Fibroblast of pulmonary artery (primary cell): ENCODE results near the gene EPDR1.
A peak's percentile ranks its signal among the peaks of the same experiment; 100 is the strongest.

Experiments used
- DNase-seq: peaks from one replicate; pipeline ENCODE4 v3.0.0-alpha.2; 2010; ENCODE audit warnings: low read depth
- H3K4me3 ChIP-seq: replicated peaks from 2 replicates; pipeline ENCODE4 v1.5.1; 2011; ENCODE audit warnings: low read depth, mild to moderate bottlenecking, control low read depth, low read length, moderate library complexity
- TF ChIP-seq, protein P1 (sequence below): IDR thresholded peaks from 2 replicates; pipeline ENCODE4 v1.5.1; 2011; ENCODE audit warnings: mild to moderate bottlenecking, control low read depth, low read length, inconsistent platforms; ENCODE audit errors: missing control alignments

The EPDR1 gene

DNA sequence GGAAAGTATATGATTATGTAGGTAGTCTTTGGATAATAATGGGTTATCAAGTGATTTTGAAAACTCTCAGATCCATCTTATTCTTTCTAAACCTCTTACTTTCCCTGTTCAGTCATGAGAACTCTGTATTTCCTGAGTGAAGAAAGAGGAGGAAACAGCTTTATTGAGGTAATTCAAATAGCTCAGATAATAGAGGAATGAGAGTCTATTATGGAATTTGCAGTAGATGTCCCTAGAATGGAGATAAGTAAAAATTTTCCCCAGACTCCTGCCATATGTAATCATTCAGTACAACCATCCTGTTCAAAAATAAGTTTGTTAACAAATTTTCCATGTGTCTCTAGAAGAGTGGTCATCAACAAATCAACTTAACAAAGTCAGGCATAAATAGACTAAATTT lies 36.4 kb downstream of the EPDR1 start:
- TF ChIP-seq, protein P1, sequence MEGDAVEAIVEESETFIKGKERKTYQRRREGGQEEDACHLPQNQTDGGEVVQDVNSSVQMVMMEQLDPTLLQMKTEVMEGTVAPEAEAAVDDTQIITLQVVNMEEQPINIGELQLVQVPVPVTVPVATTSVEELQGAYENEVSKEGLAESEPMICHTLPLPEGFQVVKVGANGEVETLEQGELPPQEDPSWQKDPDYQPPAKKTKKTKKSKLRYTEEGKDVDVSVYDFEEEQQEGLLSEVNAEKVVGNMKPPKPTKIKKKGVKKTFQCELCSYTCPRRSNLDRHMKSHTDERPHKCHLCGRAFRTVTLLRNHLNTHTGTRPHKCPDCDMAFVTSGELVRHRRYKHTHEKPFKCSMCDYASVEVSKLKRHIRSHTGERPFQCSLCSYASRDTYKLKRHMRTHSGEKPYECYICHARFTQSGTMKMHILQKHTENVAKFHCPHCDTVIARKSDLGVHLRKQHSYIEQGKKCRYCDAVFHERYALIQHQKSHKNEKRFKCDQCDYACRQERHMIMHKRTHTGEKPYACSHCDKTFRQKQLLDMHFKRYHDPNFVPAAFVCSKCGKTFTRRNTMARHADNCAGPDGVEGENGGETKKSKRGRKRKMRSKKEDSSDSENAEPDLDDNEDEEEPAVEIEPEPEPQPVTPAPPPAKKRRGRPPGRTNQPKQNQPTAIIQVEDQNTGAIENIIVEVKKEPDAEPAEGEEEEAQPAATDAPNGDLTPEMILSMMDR: no peak
- peak; percentile 58 for DNase-seq
- no peak overlapping the region for H3K4me3 ChIP-seq

DNA sequence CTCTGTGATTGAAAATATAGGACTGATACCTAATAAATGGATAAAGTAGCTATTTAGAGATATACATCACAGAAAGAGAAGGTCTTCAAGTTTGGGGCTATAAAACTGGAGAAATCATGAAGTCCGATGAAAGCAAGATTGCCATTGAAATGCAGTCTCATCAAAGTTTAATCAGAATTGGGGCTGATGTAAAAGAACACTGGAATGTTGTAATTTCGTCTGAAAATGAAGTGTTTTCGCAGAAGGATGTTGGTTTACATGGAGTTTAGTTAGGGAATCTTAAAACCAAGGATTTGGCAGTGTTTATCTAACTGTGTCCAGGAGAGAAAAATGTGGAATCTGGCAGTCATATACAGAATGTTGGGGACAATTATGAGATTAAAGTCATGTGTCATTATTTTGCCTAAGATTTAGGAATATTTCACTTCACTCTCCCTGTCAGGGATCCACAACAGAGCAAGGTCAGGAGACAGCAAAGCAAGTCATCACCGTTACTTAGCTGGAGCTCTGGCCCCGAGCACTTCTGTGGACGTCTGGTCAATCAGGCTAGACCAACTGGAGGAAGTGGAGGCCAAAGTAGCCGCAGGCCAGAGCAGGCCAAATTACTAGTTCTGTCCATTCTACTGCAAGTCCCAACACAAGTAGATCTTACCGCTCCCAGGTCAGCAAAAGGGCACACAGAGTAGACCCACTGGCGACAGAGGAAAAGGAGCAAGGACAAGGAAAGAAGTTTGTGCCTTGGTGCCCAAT lies 37.0 kb downstream of the EPDR1 start:
- no peak overlapping the region for H3K4me3 ChIP-seq

DNA sequence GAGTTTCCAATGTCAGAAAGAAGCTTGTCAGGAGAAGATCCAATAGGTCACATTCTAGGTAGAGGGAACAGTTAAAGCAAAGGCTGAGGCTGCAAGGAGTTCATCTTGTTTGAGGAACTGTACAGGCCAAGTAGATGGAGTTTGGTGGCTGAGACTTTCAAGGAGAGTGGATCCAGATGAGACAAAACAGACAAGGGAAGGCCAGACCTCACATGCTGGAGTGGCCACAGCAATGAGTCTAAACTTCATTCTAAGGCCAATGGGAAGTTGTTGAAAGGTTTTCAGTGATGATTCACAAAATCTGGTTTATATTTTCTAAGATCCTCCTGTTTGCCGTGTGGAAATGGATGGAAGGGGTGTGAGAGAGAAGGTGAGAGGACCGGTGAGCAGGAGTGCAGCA lies 40.0 kb downstream of the EPDR1 start:
- TF ChIP-seq, protein P1: no peak
- DNase-seq: no peak
- no peak overlapping the region for H3K4me3 ChIP-seq

More for the DNA sequence above, 37.0 kb downstream of the EPDR1 start:
- TF ChIP-seq, protein P1: no peak
- no peak for DNase-seq

DNA sequence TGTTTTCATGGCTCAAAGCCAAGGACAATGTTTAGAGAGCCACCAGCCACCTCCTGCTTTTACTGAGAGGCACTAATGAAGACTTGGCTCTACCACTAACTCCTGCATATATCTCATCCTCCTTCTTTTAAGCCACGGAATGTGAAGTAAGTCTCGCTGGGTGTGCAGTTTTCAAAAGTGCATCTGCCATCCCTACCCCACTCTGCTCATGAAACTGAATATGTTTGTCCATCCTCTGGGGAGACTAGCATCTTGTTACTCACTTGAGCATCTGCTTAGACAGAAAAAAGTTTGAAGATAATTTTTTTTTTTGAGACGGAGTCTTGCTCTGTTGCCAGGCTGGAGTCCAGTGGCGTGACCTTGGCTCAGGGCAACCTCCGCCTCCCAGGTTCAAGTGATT lies 40.8 kb downstream of the EPDR1 start:
- TF ChIP-seq, protein P1: no peak
- no peak overlapping the region for H3K4me3 ChIP-seq
- DNase-seq: no peak

DNA sequence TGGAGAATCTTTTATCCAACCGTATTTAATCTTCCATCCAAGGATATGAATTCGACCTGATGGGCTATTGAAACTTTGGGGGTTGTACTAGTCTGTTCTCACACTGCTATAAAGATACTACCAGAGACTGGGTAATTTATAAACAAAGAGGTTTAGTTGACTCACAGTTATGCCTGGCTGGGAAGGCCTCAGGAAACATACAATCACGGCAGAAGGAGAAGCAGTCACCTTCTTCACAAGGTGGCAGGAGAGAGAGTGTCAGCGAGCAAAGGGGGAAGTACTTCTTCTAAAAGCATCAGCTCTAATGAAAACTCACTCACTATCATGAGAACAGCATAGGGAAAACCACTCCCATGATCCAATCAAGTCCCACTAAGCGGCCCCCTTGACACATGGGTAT lies 43.8 kb downstream of the EPDR1 start:
- TF ChIP-seq, protein P1: no peak
- no peak overlapping the region for H3K4me3 ChIP-seq
- no peak for DNase-seq

DNA sequence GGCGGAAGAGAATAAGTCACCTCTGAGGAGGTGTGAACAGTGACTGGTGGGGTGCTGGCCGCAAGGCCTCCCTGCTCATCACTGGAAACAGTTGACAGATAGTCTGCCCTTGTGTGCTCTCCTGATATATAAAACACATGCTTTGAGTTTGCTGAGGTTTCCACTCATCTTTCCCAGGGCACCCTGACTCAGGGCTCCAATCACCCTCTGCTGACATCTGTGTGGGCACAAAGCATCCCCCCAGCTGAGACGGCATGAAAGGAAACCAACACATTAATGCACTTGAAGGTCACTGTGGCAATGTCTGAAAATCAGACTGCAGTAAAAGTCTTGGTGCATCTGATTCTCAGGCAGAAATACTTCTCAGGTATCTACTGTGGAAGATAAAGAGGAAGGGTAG lies 49.8 kb downstream of the EPDR1 start:
- no peak overlapping the region for H3K4me3 ChIP-seq
- TF ChIP-seq, protein P1: no peak
- no peak for DNase-seq

DNA sequence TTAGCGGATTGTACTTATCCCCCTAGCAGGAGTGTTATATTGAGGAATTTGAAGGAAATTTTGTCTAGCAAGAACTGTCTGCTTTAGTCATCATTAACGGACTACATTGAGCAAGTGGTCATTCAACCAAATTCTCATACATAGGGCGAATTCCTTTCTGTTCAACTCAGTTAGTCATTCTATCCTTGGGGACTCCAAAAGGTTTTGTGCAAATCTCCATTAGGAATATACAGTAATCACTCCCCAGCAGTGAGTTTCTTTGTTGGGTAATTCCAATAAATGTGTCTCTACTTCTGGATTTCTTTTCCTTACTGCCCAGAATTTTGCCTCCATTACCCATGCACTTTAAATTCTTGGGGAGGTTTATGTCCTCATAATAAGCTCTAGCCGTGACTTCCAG lies 51.1 kb downstream of the EPDR1 start:
- DNase-seq: no peak
- TF ChIP-seq, protein P1: no peak
- H3K4me3 ChIP-seq: no peak overlapping the region
